OCI-LY7 (cell line): ENCODE measurements around the gene LAMA2. TPM values are rescaled to one million over a fixed set of nuclear protein-coding genes. Genes with fewer than 3 reads are reported as not detected.

ENCODE experiments used
- BruUV-seq: library from RNA; stranded (reverse); fragments of 400-500 nt; replicated peaks from 2 replicates; lab custom pipeline; 2021; lab: Mats Ljungman, UMichigan
- CTCF ChIA-PET: fragments of 300-600 bp; sonication (Branson Sonifier 250); formaldehyde crosslinking; loops from one replicate; lab custom pipeline; 2022; ENCODE audit warnings: antibody characterized with exemption; ENCODE audit not compliant: unreplicated experiment; lab: Charles Lee
- POLR2A ChIA-PET: fragments of 300-600 bp; sonication (Branson Sonifier 250); formaldehyde crosslinking; loops from one replicate; lab custom pipeline; 2022; ENCODE audit warnings: antibody characterized with exemption; lab: Charles Lee
- DNase-seq: peaks from one replicate; pipeline ENCODE4 v3.0.0-alpha.2; 2015; ENCODE audit warnings: low spot score
- H2AFZ ChIP-seq: fragments of 200-600 bp; sonication (generic), shearing (Covaris generic); 2 replicates; pipeline ENCODE4 v1.6.1; 2014; ENCODE audit warnings: mild to moderate bottlenecking, antibody characterized with exemption, low read length, moderate library complexity
- H3K27ac ChIP-seq: fragments of 200-600 bp; sonication (generic); 2 replicates; pipeline ENCODE4 v1.5.1; 2014; ENCODE audit warnings: mixed run types, low read depth, mild to moderate bottlenecking, moderate library complexity, low read length, inconsistent platforms; ENCODE audit not compliant: poor library complexity, severe bottlenecking
- H3K36me3 ChIP-seq: fragments of 200-600 bp; sonication (generic); 2 replicates; pipeline ENCODE4 v1.6.1; 2014; ENCODE audit warnings: mild to moderate bottlenecking, antibody characterized with exemption, low read length, moderate library complexity, mixed read lengths; ENCODE audit not compliant: insufficient read depth
- H3K4me1 ChIP-seq: fragments of 200-600 bp; sonication (generic); 2 replicates; pipeline ENCODE4 v1.5.1; 2014; ENCODE audit warnings: mild to moderate bottlenecking, low read length; ENCODE audit not compliant: insufficient read depth, poor library complexity, severe bottlenecking
- H3K4me2 ChIP-seq: fragments of 200-600 bp; sonication (generic); 2 replicates; pipeline ENCODE4 v1.6.1; 2014; ENCODE audit warnings: mild to moderate bottlenecking, low read length
- H3K4me3 ChIP-seq: fragments of 200-600 bp; sonication (generic); 2 replicates; pipeline ENCODE4 v1.5.1; 2014; ENCODE audit warnings: mild to moderate bottlenecking, low read depth, low read length; ENCODE audit not compliant: poor library complexity, severe bottlenecking
- H3K79me2 ChIP-seq: fragments of 200-600 bp; sonication (generic); 2 replicates; pipeline ENCODE4 v1.6.1; 2016; ENCODE audit warnings: low read depth, mild to moderate bottlenecking, low read length, moderate library complexity, mixed read lengths; ENCODE audit not compliant: insufficient read depth
- H3K9me2 ChIP-seq: fragments of 200-600 bp; sonication (generic); 2 replicates; pipeline ENCODE4 v1.6.1; 2016; ENCODE audit warnings: mild to moderate bottlenecking, low read length, mixed read lengths; ENCODE audit not compliant: insufficient read depth
- H3K9me3 ChIP-seq: fragments of 200-600 bp; sonication (generic); 2 replicates; pipeline ENCODE4 v1.6.1; 2014; ENCODE audit warnings: mild to moderate bottlenecking, mixed run types, low read length, mixed read lengths
- H4K20me1 ChIP-seq: fragments of 200-600 bp; sonication (generic); 2 replicates; pipeline ENCODE4 v1.6.1; 2014; ENCODE audit warnings: mild to moderate bottlenecking, antibody characterized with exemption, low read length, moderate library complexity, mixed read lengths; ENCODE audit not compliant: insufficient read depth
- EZH2phosphoT487 ChIP-seq: fragments of 200-600 bp; sonication (generic); IDR thresholded peaks from 2 replicates; pipeline ENCODE4 v1.6.1; 2018; ENCODE audit warnings: low read depth, borderline replicate concordance, mild to moderate bottlenecking, mixed run types, antibody characterized with exemption, low read length, moderate library complexity, mixed read lengths
- intact Hi-C: fragments of 100-400 bp; cut with micrococcal nuclease; formaldehyde crosslinking; loops from one replicate; pipeline ENCODE4 v1.10.0; 2022; ENCODE audit not compliant: unreplicated experiment
- total RNA-seq, 2 experiments: library from RNA; depleted of rRNA in 1 of 2; stranded (reverse); fragments of >200 nt in 1 of 2; shearing (Covaris generic) in 1 of 2; gene quantifications; 2 replicates each; pipeline ENCODE4 v1.2.3, GENCODE V29; 2014 to 2022
- TF ChIP-seq, protein P1 (sequence below): fragments of 200-600 bp; sonication (generic); conservative IDR thresholded peaks from 2 replicates; pipeline ENCODE4 v1.5.1; 2014; ENCODE audit warnings: mild to moderate bottlenecking, antibody characterized with exemption, low read length, moderate library complexity, mixed read lengths

LAMA2 gene
- total RNA-seq, 2 experiments from 2014 or later: not detected

DNA sequence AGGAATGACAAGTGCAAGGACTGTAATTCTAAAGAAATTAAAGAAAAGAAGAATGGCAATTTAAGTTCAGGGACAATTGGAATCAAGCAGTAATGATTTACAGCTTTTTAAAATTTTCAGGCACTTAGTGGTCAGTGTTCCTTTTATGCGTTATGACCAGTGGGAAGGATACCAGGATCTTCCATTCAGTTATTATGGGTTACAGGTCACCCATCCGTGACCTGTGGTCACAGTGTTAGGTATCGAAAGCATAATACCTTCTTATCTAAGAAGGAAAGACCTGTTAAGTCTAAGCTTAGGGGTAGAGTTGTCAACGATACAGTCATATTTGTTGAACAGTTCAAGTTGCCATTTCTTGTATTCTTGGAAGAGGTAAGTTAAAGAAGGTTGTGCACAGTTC is 253.8 kb downstream of the LAMA2 start:
- H3K4me2 ChIP-seq: no peak overlapping the region
- H3K9me2 ChIP-seq: no peaks in the 10 kb centered on the region
- ChIA-PET CTCF (no interaction called here), POLR2A (interaction anchor here (0.5 to 0.7 kb wide), 2 partner anchors 21 to 924 kb away, joined by 3 to 4 read pairs; no protein-coding TSS in a partner anchor)
- DNase-seq: no peak
- intact Hi-C loops: no loop called here
- H3K79me2 ChIP-seq: no peaks in the 10 kb centered on the region
- H3K4me1 ChIP-seq: no peaks in the 10 kb centered on the region
- H3K9me3 ChIP-seq: no peaks in the 10 kb centered on the region
- no peak overlapping the region for H3K27ac ChIP-seq
- no TSS peak for BruUV-seq
- H4K20me1 ChIP-seq: no peaks in the 10 kb centered on the region
- no peaks in the 10 kb centered on the region for H3K36me3 ChIP-seq
- H3K4me3 ChIP-seq: no peak overlapping the region
- no peak overlapping the region for H2AFZ ChIP-seq
- TF ChIP-seq, protein P1, sequence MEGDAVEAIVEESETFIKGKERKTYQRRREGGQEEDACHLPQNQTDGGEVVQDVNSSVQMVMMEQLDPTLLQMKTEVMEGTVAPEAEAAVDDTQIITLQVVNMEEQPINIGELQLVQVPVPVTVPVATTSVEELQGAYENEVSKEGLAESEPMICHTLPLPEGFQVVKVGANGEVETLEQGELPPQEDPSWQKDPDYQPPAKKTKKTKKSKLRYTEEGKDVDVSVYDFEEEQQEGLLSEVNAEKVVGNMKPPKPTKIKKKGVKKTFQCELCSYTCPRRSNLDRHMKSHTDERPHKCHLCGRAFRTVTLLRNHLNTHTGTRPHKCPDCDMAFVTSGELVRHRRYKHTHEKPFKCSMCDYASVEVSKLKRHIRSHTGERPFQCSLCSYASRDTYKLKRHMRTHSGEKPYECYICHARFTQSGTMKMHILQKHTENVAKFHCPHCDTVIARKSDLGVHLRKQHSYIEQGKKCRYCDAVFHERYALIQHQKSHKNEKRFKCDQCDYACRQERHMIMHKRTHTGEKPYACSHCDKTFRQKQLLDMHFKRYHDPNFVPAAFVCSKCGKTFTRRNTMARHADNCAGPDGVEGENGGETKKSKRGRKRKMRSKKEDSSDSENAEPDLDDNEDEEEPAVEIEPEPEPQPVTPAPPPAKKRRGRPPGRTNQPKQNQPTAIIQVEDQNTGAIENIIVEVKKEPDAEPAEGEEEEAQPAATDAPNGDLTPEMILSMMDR: no peak
- no peak for TF ChIP-seq EZH2phosphoT487

DNA sequence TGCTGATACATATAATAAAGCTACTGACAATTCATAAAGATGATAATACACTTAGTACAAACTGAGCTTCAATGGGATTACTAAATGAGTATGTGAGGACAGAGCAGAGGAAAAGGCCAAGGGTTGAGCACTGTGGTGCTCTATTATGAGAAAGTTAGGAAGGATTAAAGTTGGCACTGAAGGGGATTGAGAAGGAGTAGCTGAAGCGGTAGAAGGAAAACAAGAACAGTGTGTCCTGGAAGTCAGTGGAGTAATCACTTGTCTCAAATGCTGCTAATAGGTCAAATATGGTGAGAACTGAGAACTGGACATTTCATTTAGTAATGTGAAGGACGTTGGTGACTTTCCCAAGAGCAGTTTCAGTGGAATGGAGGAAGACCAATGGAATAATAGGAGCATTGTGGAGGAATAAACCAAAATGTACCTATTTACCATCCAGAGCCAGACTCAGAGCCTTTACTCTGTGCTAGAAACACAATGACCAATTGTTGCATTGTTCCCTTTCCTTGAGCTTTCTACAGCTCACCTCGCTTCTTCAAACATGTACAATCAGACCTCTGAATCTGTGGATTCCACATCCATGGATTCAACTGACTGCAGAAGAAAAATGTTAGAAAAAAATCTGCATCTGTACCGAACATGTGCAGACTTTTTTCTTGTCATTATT is 255.9 kb downstream of the LAMA2 start:
- TF ChIP-seq EZH2phosphoT487: no peak
- TF ChIP-seq, protein P1: no peak
- no peak overlapping the region for H3K27ac ChIP-seq
- no peaks in the 10 kb centered on the region for H3K4me1 ChIP-seq
- no peak overlapping the region for H3K4me2 ChIP-seq
- intact Hi-C loops: no loop called here
- H3K9me2 ChIP-seq: no peaks in the 10 kb centered on the region
- DNase-seq: no peak
- H3K36me3 ChIP-seq: no peaks in the 10 kb centered on the region
- H3K79me2 ChIP-seq: no peaks in the 10 kb centered on the region
- BruUV-seq: no TSS peak
- no peak overlapping the region for H2AFZ ChIP-seq
- no peaks in the 10 kb centered on the region for H3K9me3 ChIP-seq
- no peaks in the 10 kb centered on the region for H4K20me1 ChIP-seq
- no peak overlapping the region for H3K4me3 ChIP-seq
- POLR2A ChIA-PET: interaction anchor here (0.6 kb wide), 1 partner anchor 633 kb away, joined by 3 read pairs; no protein-coding TSS in a partner anchor
- CTCF ChIA-PET: no interaction called here

DNA sequence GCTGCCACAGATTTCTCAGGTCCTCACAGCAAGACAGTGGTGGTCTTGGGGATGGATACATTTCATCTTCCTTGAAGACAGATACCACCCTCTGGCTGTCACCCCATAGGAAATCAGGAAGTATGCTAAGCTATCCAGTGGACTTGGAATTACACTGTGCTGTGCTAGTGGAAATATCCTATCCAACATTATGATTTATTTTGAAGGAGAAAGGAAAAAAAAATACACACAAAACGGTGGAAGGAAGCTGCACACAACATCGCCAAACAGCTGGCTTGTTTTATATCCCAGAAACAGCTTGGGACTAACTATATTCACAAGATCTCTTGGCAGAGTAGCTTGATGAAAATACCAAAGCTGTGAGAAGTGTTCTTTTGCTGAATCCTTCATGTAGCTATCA is 257.6 kb downstream of the LAMA2 start:
- CTCF ChIA-PET: no interaction called here
- POLR2A ChIA-PET: no interaction called here
- intact Hi-C loops: no loop called here

More for the DNA sequence above, 257.6 kb downstream of the LAMA2 start:
- Histone ChIP-seq H3K4me1 (no peaks in the 10 kb centered on the region), H3K9me3 (no peaks in the 10 kb centered on the region), H3K4me3 (no peak overlapping the region), H3K79me2 (no peaks in the 10 kb centered on the region), H3K27ac (no peak overlapping the region), H3K4me2 (no peak overlapping the region), H3K9me2 (no peaks in the 10 kb centered on the region), H4K20me1 (no peaks in the 10 kb centered on the region), H3K36me3 (no peaks in the 10 kb centered on the region), H2AFZ (no peak overlapping the region)
- no peak for DNase-seq
- no TSS peak for BruUV-seq
- TF ChIP-seq, protein P1: no peak
- TF ChIP-seq EZH2phosphoT487: no peak
